Smooth muscle cell (in vitro differentiated cells): ENCODE results near the gene SUFU. TPM values are rescaled to one million over a fixed set of nuclear protein-coding genes. Genes with fewer than 3 reads are reported as not detected.

Source experiments
- DNase-seq: peaks from one replicate; lab custom pipeline; 2025; ENCODE audit not compliant: unreplicated experiment; lab: John Stamatoyannopoulos, UW
- H2AFZ ChIP-seq: fragments of 200-600 bp; sonication (generic); 2 replicates; pipeline ENCODE4 v1.6.0; 2016; ENCODE audit warnings: antibody characterized with exemption, low read depth, mild to moderate bottlenecking
- H3F3A ChIP-seq: fragments of 200-600 bp; sonication (generic); 2 replicates; pipeline ENCODE4 v1.6.0; 2017; ENCODE audit warnings: antibody characterized with exemption, low read depth
- H3K27ac ChIP-seq: fragments of 200-600 bp; sonication (generic); 2 replicates; pipeline ENCODE4 v1.5.1; 2016; ENCODE audit warnings: low read depth, mild to moderate bottlenecking
- H3K27me3 ChIP-seq: fragments of 200-600 bp; sonication (generic); 2 replicates; pipeline ENCODE4 v1.6.1; 2016; ENCODE audit warnings: low read depth, mild to moderate bottlenecking
- H3K36me3 ChIP-seq: fragments of 200-600 bp; sonication (generic); 2 replicates; pipeline ENCODE4 v1.5.1; 2016; ENCODE audit warnings: low read depth
- H3K4me1 ChIP-seq: fragments of 200-600 bp; sonication (generic); 2 replicates; pipeline ENCODE4 v1.5.1; 2016; ENCODE audit warnings: low read depth
- H3K4me2 ChIP-seq: fragments of 200-600 bp; sonication (generic); 2 replicates; pipeline ENCODE4 v1.6.0; 2016; ENCODE audit warnings: mild to moderate bottlenecking
- H3K4me3 ChIP-seq: fragments of 200-600 bp; sonication (generic); 2 replicates; pipeline ENCODE4 v1.5.1; 2016; ENCODE audit warnings: mild to moderate bottlenecking
- H3K79me2 ChIP-seq: fragments of 200-600 bp; sonication (generic); 2 replicates; pipeline ENCODE4 v1.6.0; 2016; ENCODE audit warnings: low read depth, mild to moderate bottlenecking
- H3K9ac ChIP-seq: fragments of 200-600 bp; sonication (generic); 2 replicates; pipeline ENCODE4 v1.6.0; 2016; ENCODE audit warnings: low read depth
- H3K9me3 ChIP-seq: fragments of 200-600 bp; sonication (generic); replicated peaks from 2 replicates; pipeline ENCODE4 v1.5.1; 2016; ENCODE audit warnings: low read depth
- H4K20me1 ChIP-seq: fragments of 200-600 bp; sonication (generic); 2 replicates; pipeline ENCODE4 v1.6.0; 2016; ENCODE audit warnings: low read depth
- CTCF ChIP-seq: fragments of 200-600 bp; sonication (generic); IDR thresholded peaks from 2 replicates; pipeline ENCODE4 v1.5.1; 2017; ENCODE audit warnings: borderline replicate concordance, mild to moderate bottlenecking, antibody characterized with exemption; ENCODE audit not compliant: insufficient read depth, poor library complexity, severe bottlenecking
- WGBS: methylation state at CpG from one replicate; pipeline ENCODE4 v1.1.7; 2016; ENCODE audit warnings: low lambda C conversion rate; 5-methylcytosine and 5-hydroxymethylcytosine counted together
- polyA plus RNA-seq: library from polyadenylated mRNA; unstranded; fragments of >200 nt; fragmentation: Nextera tagmentation; extraction: Ambion mirVana; gene quantifications from 2 replicates; pipeline ENCODE4 v1.2.1, GENCODE V29; 2016
- total RNA-seq: library from RNA; depleted of rRNA; stranded (reverse); fragments of >200 nt; gene quantifications from 2 replicates; pipeline ENCODE4 v1.2.3, GENCODE V29; 2014

Gene SUFU
- total and polyA plus RNA-seq, 2 experiments from 2014 or later, result 8.5 to 17.2 TPM

GRCh38 chr10:102535481-102536147 lies 31.8 kb downstream of the SUFU start:
- Histone ChIP-seq H4K20me1 (peaks cover 85% of the 10 kb centered on the region), H3K4me2 (no peak overlapping the region), H3K36me3 (no peaks in the 10 kb centered on the region), H2AFZ (no peak overlapping the region), H3K9ac (no peak overlapping the region), H3K27ac (no peak overlapping the region), H3K4me3 (no peak overlapping the region), H3K27me3 (no peaks in the 10 kb centered on the region), H3K79me2 (peaks cover 37% of the 10 kb centered on the region), H3K9me3 (no peaks in the 10 kb centered on the region), H3F3A (no peaks in the 10 kb centered on the region), H3K4me1 (no peaks in the 10 kb centered on the region)
- TF ChIP-seq CTCF, result no peak
- 96% methylated on average over 7 of the region's 7 CpGs for WGBS
- DNase-seq, result no peak

GRCh38 chr10:102537367-102537766 lies 33.6 kb downstream of the SUFU start:
- Histone ChIP-seq H3F3A (no peaks in the 10 kb centered on the region), H4K20me1 (peaks cover 72% of the 10 kb centered on the region), H3K4me1 (no peaks in the 10 kb centered on the region), H3K79me2 (peaks cover 38% of the 10 kb centered on the region), H3K9me3 (no peaks in the 10 kb centered on the region), H2AFZ (no peak overlapping the region), H3K4me2 (no peak overlapping the region), H3K27ac (no peak overlapping the region), H3K9ac (no peak overlapping the region), H3K27me3 (no peaks in the 10 kb centered on the region), H3K4me3 (no peak overlapping the region), H3K36me3 (no peaks in the 10 kb centered on the region)
- TF ChIP-seq CTCF, result no peak
- no peak for DNase-seq

GRCh38 chr10:102537948-102538347 lies 34.2 kb downstream of the SUFU start:
- no peak overlapping the region for H3K27ac ChIP-seq
- H3K27me3 ChIP-seq, result no peaks in the 10 kb centered on the region
- H3K9me3 ChIP-seq, result no peaks in the 10 kb centered on the region
- no peaks in the 10 kb centered on the region for H3F3A ChIP-seq
- H3K4me1 ChIP-seq, result no peaks in the 10 kb centered on the region
- no peak for DNase-seq
- H2AFZ ChIP-seq, result no peak overlapping the region
- 96% methylated on average over 2 of the region's 2 CpGs for WGBS
- peaks cover 38% of the 10 kb centered on the region for H3K79me2 ChIP-seq
- H4K20me1 ChIP-seq, result peaks cover 73% of the 10 kb centered on the region
- H3K4me2 ChIP-seq, result no peak overlapping the region
- H3K9ac ChIP-seq, result no peak overlapping the region
- H3K4me3 ChIP-seq, result no peak overlapping the region
- no peak for TF ChIP-seq CTCF
- H3K36me3 ChIP-seq, result no peaks in the 10 kb centered on the region

- whole genome bisulfite sequencing, result 86% methylated on average over 2 of the region's 2 CpGs
- no peaks in the 10 kb centered on the region for H3F3A ChIP-seq
Observed at GRCh38 chr10:102538811-102539210, 35.0 kb downstream of the SUFU start.

More at GRCh38 chr10:102538811-102539210, 35.0 kb downstream of the SUFU start:
- no peak for TF ChIP-seq CTCF
- peaks cover 72% of the 10 kb centered on the region for H4K20me1 ChIP-seq
- no peak overlapping the region for H3K27ac ChIP-seq
- H2AFZ ChIP-seq, result no peak overlapping the region
- no peaks in the 10 kb centered on the region for H3K27me3 ChIP-seq
- peaks cover 44% of the 10 kb centered on the region for H3K79me2 ChIP-seq
- no peaks in the 10 kb centered on the region for H3K36me3 ChIP-seq
- no peaks in the 10 kb centered on the region for H3K4me1 ChIP-seq
- no peak for DNase-seq
- no peak overlapping the region for H3K4me3 ChIP-seq
- H3K9ac ChIP-seq, result no peak overlapping the region
- no peaks in the 10 kb centered on the region for H3K9me3 ChIP-seq
- no peak overlapping the region for H3K4me2 ChIP-seq
